HUDEP-2 (cell line): ENCODE results near the gene CDH13.
A peak's percentile ranks its signal among the peaks of the same experiment; 100 is the strongest.

Source experiments
- DNase-seq, 76 experiments: peaks; one replicate each; lab custom pipeline; 2025; ENCODE audit not compliant: unreplicated experiment in 76 of 76; lab: John Stamatoyannopoulos, UW

The CDH13 gene

DNA sequence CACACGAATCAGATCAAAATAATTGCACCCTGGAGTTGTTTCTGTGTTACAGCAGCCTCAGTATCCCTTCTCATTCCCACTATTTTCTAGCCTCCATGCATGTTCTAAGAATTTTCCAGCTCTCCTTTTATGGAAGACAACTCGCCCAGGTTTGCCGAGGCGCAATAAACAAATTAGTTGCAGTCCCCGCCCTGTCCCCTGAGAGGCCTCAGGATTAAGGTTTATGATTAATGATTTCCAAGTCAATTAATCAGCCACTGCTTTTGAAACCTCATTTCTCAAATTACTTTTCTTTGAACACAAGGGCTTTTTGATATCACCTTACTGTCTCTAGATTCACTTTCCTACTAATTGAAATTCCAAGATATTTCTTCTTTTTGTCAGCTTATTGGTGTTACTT, 1042.7 kb downstream of the CDH13 start:
- DNase-seq, result no peak

DNA sequence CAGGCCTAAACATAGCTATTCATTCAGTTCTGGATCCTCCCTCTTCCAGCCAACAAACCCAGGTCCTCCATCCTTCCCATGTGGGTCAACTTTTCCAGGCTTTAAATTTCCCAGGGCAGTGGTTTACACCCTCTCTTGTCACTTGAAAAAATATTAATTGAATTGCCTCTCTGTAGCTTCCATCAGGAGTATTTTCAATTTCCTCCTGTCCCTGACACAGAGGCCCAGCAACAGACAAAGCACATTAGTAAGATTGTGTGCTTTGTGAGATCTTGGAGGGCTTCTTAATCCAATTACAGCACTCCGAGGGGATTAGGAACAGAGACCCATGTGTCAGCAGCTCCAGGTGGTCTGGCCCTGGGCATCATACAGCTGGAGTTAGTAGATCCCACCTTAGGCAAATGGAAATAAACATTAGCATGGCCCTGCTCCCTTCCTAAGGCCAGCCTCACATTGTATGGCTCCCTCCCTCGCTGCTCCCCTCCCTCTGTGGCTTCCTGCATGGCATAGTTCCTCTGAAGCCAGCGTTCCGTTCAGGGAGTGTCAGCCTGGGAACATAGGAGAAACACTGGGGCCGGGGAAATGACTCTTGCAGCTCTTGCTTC, 1048.3 kb downstream of the CDH13 start:
- no peak for DNase-seq

DNA sequence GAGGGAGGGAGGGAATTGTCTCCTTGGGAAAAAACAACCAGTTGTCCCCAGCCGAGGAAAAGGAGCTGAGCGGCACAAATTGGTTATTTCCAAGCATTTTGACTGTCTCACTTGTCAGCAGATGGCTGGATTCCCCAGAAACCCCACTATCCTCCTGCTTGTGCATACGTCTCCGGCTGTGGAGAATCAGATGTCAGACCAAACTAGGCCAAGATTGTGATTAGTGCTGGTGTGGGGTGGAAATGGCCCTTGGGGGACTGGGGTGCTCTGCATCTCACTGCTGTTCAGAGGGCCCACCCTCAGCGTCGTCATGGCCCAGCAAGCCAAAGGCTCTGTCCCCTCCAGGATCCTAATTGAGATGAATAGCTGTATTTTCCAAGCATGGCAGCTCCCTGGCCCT, 1049.3 kb downstream of the CDH13 start:
- DNase-seq, result no peak

DNA sequence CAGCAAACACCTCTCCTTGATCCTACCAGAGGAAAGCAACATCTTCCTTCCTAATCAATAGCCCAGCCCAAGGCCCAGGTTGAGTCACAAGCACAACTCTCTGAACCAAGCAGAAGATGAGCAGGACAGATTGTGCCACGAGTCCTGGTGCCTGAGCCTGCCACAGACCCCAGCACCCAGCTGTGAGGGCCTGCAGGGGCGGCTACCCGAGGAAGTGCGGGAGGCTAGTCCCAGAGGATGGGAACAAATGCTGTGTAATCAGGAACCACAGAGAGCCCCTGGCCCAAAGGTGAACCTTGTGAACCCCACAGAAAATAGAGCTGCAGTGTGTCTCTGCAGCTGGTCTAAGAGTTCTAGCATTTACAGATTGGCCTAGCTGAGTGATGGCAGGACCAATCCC, 1054.2 kb downstream of the CDH13 start:
- no peak for DNase-seq

DNA sequence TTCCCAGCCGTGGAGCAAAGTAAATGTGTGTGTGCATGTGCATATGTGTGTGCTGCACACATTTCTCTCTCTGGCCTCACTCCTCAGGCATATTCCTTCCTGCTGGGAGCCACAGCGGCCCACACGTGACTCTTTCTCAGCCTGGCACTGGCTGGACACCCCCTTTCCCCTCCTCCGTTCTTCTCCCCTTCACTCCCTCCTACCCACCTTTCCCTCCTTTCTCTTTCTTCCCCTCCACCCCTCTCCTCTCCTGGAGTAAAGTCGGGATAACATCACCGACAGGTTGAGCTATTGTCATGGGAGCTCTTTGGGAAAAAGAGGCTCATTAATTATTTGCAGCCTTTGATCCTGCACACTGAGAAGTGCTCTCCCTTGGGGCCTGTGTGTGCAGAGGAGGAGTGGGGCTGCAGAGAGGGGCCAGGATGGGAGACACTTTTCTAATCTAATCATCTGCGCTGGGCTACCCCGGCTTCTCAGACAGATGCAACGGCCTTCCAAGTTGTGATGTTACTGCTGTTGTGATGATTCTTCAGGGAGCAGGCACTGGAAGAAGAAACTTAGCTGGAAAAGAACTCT, 1054.7 kb downstream of the CDH13 start:
- no peak for DNase-seq

DNA sequence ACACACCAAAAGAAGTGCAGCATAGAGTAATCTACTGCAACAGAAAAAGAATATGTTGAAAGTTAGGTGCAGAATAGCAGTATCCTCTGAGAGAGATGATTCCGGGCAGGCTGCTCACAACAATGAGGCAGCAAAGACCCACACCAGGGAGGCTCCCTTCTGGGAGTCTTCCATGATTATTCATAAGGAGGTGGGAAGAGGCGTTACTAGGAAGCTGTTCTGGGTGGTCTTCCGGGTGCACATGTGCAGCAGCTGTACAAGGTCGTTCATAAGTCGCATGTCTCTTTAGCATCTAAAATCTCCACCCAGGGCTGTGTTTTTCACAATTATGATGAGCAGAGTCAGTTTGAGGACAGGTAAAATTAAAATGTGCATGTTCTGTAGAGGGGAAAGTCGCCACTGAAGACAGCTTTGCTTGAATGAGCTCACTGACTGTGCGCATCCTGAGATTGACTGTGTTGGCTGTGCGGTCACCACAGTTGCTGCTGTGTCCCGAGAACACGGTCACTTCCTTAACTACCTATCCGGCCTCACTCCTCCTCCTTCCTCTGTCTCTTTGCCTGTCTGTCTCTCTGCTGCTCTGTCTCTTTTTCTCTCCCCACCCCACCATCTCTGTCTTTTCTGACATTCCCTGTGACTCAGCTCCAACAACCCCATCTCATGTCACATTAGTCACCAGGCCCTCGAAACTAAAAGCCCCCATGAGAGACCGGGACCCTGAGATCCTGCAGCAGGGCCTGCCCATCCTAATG, 1055.5 kb downstream of the CDH13 start:
- no peak for DNase-seq

DNA sequence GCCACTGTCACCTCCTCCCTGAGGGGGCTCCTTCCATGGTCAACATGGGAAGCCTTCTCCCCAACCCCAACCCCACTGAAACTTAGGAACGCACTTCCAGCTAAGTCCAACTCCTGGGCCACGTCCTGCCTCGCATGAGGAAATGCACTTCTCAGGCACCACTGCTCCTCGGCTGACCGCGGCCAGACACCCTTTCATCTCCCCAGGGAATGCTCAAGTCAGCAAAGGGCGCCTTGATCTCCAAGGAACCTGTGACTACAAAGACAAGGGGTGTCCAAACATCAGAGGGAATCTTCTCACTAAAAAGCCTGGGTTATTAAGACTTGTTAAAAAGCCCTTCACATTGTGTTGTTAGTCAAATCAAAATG, 1056.1 kb downstream of the CDH13 start:
- no peak for DNase-seq

DNA sequence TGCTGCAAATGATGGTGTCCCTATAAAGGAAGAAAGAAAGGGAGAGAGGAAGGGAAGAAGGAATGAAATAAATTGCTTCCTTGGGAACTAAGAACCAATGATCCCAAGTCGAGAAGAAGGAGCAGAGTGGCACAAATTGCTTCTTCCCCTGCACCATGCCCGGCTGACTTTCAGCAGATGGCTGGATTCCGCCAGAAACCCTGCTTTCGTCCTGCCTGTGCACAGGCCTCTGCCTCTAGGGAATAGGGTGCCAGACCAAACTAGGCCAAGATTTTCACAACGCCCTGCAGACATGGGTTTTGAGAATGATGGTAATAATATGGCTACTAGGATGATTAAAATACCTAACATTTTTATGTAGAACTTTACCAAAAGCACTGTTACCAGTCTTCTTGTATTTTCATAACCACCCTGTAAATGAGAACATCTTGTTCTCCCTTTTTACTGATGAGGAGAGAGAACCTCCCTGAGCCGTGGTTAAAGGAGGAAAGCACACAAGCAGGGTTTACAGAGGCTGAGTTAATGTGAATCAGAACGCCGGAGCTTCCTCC, 1058.9 kb downstream of the CDH13 start:
- no peak for DNase-seq

DNA sequence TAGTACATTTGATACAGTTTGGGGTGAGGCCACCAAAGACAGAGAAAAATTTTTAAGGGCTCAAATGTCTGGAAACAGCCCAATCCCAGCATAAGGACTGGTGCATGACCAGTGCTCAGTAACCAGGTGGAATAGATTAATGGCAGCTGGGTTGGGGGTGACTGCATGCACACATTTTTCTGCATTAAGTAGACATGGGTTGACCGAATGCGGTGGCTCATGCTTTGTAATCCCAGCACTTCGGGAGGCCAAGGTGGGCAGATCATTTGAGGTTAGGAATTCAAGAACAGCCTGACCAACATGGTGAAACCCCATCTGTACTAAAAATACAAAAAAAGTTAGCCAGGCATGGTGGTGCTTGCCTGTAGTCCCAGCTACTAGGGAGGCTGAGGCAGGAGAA, 1060.0 kb downstream of the CDH13 start:
- no peak for DNase-seq

DNA sequence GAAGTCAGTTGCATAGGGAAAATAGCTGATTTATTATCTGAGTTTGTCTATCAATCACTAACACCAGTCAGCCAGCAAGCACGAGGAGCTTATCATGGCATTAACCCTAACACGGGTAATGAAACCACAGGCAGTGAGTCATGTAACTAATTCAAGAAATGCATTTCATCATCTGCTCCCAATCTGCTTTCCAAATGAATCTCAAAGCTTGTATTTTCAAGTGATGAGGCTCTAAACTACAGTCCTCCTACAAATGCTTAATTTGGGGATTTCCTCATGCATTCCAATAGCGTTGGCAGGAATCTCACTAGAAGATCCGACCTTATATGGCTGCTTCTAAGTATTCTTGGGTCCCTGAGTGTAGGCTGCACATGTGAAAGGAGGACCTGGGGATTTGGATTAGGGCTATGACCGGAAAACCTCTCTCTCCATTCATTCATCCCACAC, 1062.6 kb downstream of the CDH13 start:
- DNase-seq, result peak in 2 of 76 experiments; percentile 0 to 5

DNA sequence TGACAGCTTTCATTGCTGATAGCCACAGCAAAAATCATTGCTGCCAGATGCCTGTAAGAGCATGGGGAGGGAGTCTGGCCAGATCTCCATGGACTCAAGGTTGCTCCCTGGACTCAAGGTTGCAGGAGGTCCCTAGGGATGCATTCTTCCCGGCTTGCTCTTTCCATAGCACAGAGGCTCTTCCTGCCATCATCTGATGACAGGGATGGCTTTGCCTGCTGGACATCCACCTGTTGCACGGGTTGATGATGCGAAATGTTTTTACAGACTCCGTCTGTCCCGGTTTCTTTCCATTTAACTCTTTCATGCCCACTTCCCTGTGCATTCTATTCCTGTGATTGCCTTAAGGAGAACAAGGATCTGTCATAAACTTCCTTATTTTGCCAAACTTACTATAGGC, 1065.5 kb downstream of the CDH13 start:
- DNase-seq, result no peak

DNA sequence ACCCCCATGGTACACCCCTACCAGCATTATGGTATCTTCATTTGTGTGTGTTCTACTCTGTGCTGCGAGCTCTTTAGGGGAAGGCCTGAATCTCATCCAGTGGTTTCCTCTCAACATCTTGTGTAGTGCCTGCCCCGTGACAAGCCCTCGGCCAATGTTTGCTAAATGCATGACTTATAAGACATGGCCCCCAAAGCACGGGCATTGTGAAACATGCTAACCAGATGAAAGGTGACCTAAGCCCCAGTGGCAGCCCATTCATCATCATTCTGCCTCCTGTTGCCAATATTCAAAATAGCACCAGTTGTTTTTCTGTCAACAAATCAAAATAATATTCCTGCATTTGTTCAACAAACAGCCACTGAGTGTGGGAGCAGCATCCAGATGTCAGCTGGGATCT, 1072.2 kb downstream of the CDH13 start:
- no peak for DNase-seq

DNA sequence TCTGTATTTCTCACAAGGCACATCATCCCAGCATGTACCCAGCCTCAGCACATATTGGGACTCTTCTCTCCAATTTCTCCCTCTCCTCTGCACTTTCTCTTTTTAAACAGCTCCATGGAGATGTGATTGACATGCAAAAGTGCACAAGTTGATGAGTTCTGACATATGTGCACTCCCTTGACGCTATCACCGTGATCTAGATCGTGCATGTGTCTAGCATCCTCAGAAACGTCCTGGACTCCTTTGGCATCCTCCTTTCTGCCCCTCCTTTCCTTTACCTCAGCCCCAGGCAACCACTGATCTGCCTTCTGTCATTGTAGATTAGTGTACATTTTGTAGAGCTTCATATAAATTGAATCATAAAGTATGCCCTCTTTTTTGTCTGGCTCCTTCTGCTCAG, 1073.0 kb downstream of the CDH13 start:
- no peak for DNase-seq

DNA sequence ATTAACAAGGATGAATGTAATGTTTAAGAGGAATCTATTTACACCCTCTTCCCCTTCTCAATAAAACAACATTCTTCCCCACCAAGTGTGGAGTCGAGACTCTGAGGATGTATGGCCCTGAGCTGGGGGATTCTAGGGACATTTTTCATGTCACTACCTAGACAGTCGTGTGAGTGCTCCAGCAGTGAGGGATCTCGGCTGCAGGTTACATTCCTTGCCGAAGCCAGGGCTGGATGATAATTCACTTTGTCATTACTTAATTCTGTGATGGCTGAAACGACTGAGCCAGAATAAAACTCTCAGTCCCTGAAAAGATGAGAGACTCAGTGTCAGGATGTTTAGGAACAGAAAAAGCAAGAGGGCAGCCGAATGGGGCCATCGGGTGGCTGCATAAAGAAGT, 1074.1 kb downstream of the CDH13 start:
- DNase-seq, result no peak

DNA sequence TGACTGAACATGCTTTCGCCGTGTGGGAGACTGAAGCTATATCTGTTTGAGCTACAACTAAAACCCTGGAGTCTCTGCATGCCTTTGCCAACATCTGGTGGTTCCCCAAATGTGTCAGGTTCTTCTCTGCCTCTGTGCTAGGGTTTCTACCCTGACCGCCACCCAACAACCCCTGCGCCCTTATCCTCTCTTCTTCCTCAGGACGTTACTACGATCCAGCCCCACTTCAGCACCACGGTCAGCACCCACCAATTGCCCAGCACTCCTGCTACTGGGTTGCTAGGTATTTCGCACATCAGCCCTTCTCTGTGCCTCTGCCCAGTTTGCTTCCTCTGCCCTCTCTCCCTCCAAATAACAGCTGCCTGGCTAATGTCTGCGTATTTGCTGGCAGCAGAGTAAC, 1074.7 kb downstream of the CDH13 start:
- DNase-seq, result peak in 32 of 76 experiments; percentile 1 to 48 (median 15)

DNA sequence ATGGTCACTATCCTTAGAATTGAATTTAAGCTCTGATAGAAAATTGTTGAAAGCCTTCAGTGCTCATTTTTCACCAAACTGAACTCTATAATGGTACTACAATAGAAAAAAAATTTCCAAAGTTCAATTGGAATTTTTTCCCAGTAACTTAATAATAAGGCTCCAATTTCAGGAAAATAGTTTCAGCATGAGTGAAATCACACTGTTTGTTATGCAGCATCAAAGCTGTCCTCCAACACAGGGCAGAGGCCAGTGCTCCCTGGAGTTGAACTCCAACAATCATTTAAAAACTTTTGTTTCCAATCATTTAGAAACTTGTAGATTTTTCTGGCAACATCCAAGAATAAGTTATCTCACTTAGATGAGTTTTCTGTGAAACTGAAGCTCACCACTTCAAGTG, 1077.9 kb downstream of the CDH13 start:
- DNase-seq, result no peak

DNA sequence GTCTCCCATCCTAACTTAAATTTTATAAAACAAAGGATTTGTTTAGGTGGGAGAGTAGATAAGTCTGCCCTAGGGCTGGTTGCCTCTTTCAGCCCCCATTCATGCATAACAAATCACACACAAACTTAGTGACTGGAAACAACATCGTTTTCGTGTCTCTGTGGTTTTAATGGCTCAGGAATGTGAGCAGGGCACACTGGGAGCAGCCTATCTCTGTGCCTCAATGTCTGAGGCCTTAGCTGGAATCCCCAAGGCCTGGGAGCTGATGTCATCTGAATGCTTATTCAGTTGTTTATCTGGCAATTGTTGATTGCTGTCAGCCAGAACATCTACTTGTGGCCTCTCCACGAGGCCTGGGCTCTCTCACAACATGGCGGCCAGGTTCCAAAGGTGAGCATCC, 1079.1 kb downstream of the CDH13 start:
- no peak for DNase-seq

DNA sequence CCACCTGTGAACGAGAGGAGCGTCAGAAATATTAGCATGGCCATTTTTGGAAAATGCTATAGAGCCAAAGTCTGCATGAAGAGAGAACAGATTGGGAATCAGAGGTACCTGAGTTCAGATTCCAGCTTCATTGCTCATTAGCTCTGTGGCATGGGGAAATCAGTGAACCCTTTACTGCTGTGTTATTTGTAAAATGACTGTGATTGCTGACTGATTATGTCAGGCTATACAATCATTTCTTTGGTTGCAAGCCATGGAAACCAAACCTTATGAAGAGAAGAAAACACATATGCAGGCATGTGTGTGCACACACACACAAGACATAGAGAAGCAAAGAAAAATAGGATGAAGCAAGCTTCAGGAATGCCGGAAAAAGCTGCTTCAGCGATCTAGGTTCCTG, 1079.6 kb downstream of the CDH13 start:
- no peak for DNase-seq

DNA sequence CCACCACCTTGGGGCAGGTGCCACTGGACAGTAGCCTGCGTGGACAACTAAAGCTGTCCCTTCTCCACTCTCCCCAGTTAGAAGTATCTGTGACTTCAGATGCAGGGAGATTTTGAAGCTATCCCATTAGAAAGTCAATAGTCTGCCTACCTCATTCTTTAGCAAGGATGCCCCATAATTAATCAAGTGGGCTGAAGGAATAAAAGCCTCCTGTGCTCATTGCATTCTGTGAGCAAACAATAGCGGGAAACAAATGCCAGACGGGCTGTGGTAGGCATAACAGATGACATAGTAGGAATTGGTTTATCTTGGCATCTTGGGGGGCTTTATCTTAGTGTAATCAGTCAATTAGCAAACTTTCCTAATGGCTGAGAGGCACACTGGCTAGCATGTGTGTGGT, 1084.3 kb downstream of the CDH13 start:
- DNase-seq, result no peak

DNA sequence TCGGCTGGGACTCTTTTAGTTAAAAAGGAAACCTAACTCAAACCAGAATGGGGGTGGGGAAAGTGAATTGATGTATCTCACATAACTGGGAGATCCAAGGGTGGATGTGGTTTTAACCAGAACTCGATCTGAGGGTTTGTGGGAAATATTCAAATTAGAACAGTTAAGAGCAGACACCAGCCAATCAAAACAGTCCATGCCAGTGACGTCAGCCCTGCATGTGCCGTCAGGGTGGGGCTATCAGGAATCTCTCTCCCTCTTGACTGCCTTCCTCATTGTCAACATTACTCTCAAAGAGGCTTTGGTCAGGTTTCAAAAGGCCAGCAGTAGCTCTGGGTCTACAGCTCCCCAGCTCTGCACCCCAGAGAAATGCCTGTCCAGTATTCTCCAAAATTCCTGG, 1086.8 kb downstream of the CDH13 start:
- DNase-seq, result no peak

DNA sequence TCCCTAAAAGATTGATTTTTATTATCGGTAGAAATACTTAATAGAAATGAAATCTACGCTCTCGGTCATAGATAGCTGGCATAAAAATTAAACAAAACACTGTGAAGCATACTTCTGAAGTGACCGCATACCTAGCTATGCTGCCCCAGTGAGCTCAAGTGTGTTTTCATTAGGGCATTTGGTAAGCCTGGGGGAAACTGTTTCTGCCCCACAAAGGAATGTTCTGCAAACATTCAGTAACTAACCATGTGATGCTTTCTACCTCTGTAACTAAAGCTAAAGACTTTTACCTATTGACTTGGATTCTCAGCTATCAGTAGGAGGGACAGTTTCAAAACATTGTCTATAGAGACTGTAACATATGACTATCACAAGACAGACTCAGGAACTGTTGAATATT, 1087.5 kb downstream of the CDH13 start:
- no peak for DNase-seq
